ENCODE measurements around the gene ATP1A1.

ATP1A1 gene

DNA sequence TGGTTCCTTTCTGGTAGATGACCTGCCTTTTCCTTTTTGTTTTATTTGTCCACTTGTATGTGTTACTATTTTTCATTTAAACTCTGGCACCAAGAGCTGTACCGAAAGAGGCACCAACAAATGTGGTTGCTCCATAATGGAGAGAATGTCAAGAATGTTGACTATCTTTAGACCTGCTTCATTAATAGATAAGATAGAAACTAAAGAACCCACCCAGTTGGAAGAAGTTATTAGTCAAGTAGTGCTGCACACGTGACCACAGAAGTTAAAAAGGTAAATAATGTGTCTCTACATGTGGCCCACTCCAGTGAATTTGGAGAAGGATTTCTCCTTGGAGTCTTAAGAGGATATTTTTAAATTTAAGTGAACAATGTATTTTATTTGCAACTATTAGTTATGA lies 9.3 kb downstream of the ATP1A1 start:
- no peak for TF ChIP-seq ZNF274 (IDR thresholded peaks at IDR 0.05; ENCODE audit: low read depth, low read length)

DNA sequence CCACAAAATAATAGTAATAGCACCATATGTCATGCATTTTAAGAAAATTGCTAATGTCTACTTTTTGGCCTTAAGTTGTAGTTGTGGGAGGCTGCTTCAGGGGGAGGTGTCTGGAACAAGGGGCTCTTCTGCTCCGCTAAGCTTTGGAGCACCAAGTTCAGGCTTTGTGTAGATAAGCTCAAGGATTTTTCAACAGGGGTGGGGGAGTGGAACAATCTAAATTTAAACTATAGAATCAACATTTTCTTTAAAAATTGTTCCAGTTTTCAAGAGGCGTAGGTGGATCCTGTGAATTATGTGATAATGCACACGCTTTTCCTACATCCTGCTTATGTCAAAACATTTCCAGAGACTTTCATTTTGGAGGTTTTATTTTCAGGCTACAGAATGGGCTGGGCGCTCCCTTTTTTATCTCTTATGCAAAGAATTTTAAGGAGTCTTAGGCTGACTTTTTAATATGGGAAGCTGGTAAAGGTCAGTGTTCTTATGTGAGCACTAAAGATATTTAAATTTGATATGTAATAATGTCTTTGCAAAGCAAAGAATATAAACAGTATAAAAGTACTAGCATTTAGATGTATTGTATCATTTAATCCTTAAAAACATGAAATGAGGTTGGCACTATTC lies 9.9 kb downstream of the ATP1A1 start:
- no peak overlapping the region for H3K4me3 ChIP-seq (ENCODE audit: low read length)
- TF ChIP-seq ZNF274 (IDR thresholded peaks at IDR 0.05; ENCODE audit: low read depth, low read length): no peak

More for the DNA sequence above, 9.3 kb downstream of the ATP1A1 start:
- H3K4me3 ChIP-seq (ENCODE audit: low read length): no peak overlapping the region

DNA sequence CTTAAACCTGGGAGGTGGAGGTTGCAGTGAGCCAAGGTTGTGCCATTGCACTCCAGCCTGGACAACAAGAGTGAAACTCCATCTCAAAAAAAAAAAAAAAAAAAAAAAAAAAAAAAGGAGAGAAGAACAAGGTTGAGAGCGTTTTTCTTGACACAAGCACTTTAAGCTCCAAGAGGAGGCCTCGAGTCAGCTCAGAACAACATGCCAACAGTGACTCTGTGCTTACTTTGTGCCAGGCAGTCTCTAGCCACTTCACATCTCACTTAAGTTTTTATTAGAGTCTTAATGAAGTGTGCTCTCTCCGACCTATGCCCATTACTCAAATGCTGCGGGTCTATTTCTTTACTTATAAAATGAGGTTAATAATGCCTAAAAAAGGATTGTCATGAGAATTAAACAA lies 13.0 kb downstream of the ATP1A1 start:
- H3K4me3 ChIP-seq (ENCODE audit: low read length): no peak overlapping the region
- no peak for TF ChIP-seq ZNF274 (IDR thresholded peaks at IDR 0.05; ENCODE audit: low read depth, low read length)

DNA sequence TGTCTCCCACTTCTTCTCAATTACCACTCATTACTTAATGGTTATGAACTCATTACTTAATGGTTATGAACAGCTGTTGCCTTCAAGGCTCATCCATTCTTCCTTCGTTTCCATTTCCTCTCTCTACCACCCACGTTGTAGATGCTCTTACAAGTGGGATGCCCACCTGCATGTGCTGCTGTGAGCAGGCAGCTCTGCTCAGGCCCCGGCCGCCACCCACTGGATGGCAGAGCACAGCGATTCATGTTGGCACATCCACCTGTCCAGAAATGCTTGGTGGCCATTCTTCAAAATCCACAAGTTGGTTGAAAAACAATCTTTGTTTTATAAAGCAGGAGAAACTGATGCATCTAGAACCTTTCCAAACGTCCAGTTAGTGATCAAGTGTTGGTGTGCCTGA lies 14.5 kb downstream of the ATP1A1 start:
- no peak overlapping the region for H3K4me3 ChIP-seq (ENCODE audit: low read length)
- no peak for TF ChIP-seq ZNF274 (IDR thresholded peaks at IDR 0.05; ENCODE audit: low read depth, low read length)

DNA sequence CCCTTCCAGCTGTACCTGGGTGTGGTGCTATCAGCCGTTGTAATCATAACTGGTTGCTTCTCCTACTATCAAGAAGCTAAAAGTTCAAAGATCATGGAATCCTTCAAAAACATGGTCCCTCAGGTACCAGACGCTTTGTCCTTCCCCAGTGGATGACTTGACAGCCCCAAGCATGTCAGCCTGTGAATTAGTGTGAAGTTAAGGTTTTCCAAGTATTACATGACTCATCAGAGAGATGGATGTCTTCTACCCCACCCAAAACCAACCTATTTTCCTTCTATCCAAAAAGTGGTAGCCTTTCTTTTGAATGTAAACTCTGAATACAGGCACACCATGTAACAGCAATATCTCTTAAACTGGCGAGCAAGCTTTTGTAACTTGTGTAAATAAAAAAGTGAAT lies 15.1 kb downstream of the ATP1A1 start:
- H3K4me3 ChIP-seq (ENCODE audit: low read length): no peak overlapping the region
- no peak for TF ChIP-seq ZNF274 (IDR thresholded peaks at IDR 0.05; ENCODE audit: low read depth, low read length)

DNA sequence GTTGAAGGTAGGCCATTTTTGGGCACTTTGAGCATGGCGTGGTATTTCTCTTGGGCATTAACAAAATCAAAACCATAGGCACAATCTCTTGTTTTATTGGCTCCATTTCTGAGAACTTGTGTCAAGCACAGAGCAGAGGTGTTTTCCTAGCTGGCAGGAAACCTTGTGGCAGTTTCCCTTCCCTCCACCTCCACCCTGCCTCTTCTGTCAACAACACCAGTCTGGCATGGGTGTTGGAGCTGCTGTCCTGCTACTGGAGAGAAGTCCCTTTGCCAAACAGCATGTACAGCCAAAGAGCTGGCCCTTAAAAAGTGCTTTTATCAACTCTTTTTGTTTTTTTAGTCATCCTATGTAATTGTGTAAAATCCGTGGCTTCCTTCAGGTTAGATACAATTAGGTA lies 16.0 kb downstream of the ATP1A1 start:
- H3K4me3 ChIP-seq (ENCODE audit: low read length): no peak overlapping the region
- TF ChIP-seq ZNF274 (IDR thresholded peaks at IDR 0.05; ENCODE audit: low read depth, low read length): no peak

DNA sequence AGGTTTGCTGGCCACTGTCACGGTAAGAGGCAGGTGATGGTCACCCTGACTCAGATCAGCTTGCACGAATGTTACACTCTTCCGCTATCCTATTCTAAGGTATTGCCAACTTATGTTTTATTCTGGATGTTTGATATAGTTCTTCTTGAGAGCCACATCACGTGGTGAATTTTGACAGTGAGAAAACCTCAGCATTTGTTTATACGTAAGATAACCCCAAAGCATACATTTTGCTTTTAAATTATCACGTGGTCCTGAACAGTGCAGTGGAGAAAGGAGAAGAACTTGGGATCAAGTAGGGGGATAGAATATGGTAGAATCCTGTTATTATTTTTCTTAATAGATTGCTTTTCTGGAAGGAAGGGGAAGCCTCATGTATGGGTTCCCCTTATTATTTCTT lies 16.6 kb downstream of the ATP1A1 start:
- H3K4me3 ChIP-seq (ENCODE audit: low read length): no peak overlapping the region
- TF ChIP-seq ZNF274 (IDR thresholded peaks at IDR 0.05; ENCODE audit: low read depth, low read length): no peak

DNA sequence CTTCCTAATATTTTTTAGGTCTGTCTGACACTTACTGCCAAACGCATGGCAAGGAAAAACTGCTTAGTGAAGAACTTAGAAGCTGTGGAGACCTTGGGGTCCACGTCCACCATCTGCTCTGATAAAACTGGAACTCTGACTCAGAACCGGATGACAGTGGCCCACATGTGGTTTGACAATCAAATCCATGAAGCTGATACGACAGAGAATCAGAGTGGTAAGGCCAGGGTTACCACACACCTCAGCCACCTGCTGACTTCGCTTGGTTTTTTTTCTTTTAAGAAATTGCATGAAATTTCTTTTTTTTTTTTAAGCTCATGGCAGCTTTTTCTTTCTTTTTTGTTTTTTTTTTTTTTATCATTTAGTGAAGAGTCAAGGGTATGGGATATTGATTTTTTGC lies 17.2 kb downstream of the ATP1A1 start:
- no peak overlapping the region for H3K4me3 ChIP-seq (ENCODE audit: low read length)
- no peak for TF ChIP-seq ZNF274 (IDR thresholded peaks at IDR 0.05; ENCODE audit: low read depth, low read length)

DNA sequence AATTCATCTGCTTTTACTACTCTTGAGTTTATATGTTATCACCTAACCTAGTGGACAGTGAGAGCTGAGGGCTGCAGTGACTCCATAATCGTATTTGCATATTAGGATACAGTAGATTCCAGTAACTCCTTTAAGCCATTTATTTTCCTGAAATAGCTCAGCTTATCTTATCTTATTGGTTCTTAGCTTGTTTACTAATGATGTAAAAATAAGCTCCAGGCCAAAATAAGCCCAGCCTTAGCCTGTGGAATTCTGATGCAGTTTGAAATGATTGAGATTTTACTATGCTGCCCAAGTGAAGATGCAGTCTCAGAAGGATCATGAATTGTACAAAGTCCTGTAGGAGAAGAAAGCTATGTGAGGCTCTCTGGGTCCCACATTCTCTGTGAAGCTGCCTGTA lies 18.1 kb downstream of the ATP1A1 start:
- TF ChIP-seq ZNF274 (IDR thresholded peaks at IDR 0.05; ENCODE audit: low read depth, low read length): no peak
- H3K4me3 ChIP-seq (ENCODE audit: low read length): no peak overlapping the region

DNA sequence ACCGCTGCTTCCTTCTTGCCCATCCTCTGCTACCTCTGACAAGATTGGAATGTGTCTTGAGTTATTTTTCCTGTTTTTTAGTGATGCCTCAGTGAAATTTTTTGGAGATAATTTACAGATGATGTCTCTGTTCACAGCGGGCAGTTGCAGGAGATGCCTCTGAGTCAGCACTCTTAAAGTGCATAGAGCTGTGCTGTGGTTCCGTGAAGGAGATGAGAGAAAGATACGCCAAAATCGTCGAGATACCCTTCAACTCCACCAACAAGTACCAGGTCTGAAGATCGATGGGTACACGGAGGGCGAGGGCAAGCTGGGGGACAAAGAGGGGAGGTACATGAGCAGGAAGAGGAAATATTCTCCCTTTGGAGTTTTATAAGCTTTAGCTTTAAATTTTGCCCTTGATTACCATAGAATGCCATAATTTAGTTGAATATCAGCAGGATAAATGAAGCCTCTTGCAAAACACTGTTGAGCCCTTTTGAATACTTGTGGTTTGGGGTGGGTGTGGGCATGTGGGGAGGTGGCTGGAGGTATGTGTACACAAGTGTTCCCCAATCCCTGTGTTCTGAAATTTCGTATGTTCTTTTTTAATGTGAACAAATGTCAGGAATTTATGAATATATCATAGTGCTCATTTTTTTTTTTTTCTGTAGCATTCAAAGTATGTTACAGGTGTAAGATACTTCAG lies 19.8 kb downstream of the ATP1A1 start:
- no peak for TF ChIP-seq ZNF274 (IDR thresholded peaks at IDR 0.05; ENCODE audit: low read depth, low read length)
- no peak overlapping the region for H3K4me3 ChIP-seq (ENCODE audit: low read length)

DNA sequence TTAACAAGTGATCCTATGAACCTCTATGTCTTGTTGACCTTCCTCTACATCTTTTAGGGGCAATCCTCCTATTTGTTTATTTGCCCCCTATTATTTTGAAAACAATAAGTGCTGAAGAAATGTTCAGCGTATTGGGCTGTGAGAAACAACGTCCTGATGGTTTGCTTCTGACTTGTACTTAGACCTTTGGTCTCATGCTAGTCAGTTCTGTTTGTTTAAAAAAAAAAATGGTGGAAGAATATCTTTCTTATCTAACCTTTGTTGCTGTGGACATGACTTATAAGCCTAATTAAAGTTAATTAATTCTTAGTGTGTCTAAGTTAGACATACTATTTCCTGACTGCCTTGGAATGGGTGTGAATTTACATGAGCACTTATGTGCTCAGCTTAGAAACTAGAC lies 20.7 kb downstream of the ATP1A1 start:
- no peak for TF ChIP-seq ZNF274 (IDR thresholded peaks at IDR 0.05; ENCODE audit: low read depth, low read length)

DNA sequence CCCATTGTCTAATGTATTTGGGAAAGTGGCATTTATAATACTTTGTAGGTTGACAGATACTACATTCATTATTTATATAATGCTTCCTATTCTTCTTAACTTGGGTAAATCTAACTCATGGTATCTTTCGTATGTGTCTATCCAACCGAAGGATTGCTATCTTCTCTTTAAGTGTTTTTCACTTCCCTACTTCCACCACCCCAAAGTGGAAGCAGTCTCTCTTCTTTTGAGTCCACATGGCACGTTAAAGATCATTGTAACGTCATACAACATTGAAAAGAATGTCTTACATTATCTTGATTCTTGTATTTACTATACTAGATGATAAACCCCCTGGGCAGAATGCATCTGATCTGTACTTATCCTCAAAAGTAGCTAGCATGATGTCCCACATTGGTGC lies 21.2 kb downstream of the ATP1A1 start:
- H3K4me3 ChIP-seq (ENCODE audit: low read length): no peak overlapping the region
- TF ChIP-seq ZNF274 (IDR thresholded peaks at IDR 0.05; ENCODE audit: low read depth, low read length): no peak

More for the DNA sequence above, 20.7 kb downstream of the ATP1A1 start:
- H3K4me3 ChIP-seq (ENCODE audit: low read length): no peak overlapping the region

DNA sequence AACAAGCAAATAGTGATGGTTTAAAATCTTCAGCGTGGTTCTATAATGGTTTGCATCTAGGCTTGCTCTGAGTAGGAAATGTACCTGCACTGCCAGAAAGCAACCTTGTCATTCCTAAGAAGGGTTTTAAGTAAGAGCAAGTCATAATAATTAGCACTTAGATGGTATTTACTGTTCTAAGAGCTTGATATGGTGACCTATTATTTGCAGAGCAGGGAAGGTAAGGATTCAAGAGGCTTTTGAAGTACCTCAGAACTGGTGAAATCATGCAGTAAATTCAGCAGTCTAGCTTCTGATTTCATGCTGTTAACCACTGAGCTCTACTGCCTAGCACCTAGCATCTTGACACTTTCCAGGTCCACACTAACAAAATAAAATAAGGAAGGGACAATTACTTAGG lies 23.7 kb downstream of the ATP1A1 start:
- TF ChIP-seq ZNF274 (IDR thresholded peaks at IDR 0.05; ENCODE audit: low read depth, low read length): no peak
- no peak overlapping the region for H3K4me3 ChIP-seq (ENCODE audit: low read length)

DNA sequence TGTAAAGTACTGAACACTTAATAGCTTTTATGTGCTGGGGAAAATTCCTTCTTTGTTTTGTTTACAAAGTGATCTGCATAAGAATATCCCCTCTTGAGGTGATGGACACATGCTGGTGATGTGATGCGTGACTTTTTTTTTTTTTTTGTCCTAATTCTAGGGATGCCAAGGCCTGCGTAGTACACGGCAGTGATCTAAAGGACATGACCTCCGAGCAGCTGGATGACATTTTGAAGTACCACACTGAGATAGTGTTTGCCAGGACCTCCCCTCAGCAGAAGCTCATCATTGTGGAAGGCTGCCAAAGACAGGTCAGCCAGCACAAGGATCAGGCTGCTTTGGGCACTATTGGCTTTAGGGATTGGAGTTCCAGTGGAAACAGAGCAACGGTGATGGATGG lies 24.7 kb downstream of the ATP1A1 start:
- no peak for TF ChIP-seq ZNF274 (IDR thresholded peaks at IDR 0.05; ENCODE audit: low read depth, low read length)
- H3K4me3 ChIP-seq (ENCODE audit: low read length): no peak overlapping the region

DNA sequence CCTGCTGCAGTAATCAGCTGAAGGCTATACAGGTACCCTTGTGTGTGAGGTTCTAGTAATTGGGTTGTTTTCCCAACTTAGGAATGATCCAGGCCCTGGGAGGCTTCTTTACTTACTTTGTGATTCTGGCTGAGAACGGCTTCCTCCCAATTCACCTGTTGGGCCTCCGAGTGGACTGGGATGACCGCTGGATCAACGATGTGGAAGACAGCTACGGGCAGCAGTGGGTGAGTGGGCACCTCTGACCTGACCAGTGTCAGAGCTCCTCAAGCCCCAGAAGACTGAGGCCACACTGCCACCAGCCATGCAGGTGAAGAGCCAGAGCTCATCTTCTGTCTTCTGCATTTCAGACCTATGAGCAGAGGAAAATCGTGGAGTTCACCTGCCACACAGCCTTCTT lies 27.7 kb downstream of the ATP1A1 start:
- TF ChIP-seq ZNF274 (IDR thresholded peaks at IDR 0.05; ENCODE audit: low read depth, low read length): no peak
- no peak overlapping the region for H3K4me3 ChIP-seq (ENCODE audit: low read length)
